Large intestine (tissue), 3 donors: ENCODE results near the gene CENPA. TPM values are rescaled to one million over a fixed set of nuclear protein-coding genes. Genes with fewer than 3 reads are reported as not detected.

Experiments
- DNase-seq, 2 donors: peaks; one replicate each; pipeline versions ENCODE4 v3.0.0 to v3.0.0-alpha.2; 2013
- H3K27ac ChIP-seq: one replicate; pipeline ENCODE4 v1.5.1; 2013; ENCODE audit warnings: low read length
- H3K27me3 ChIP-seq: 2 replicates; pipeline ENCODE4 v1.6.1; 2013; ENCODE audit warnings: low read length; ENCODE audit not compliant: control insufficient read depth, insufficient read depth
- H3K36me3 ChIP-seq: 2 replicates; pipeline ENCODE4 v1.6.1; 2013; ENCODE audit warnings: low read length; ENCODE audit not compliant: control insufficient read depth, insufficient read depth
- H3K4me1 ChIP-seq: one replicate; pipeline ENCODE4 v1.6.1; 2013; ENCODE audit warnings: low read length; ENCODE audit not compliant: control insufficient read depth, insufficient read depth
- H3K4me3 ChIP-seq: one replicate; pipeline ENCODE4 v1.5.1; 2013; ENCODE audit warnings: low read length
- H3K9me3 ChIP-seq: one replicate; pipeline ENCODE4 v1.6.1; 2013; ENCODE audit warnings: mild to moderate bottlenecking, low read depth, low read length, moderate library complexity; ENCODE audit not compliant: control insufficient read depth
- WGBS: methylation state at CpG from one replicate; pipeline ENCODE4 v1.1.5; 2013; ENCODE audit warnings: low lambda C conversion rate; ENCODE audit not compliant: insufficient coverage; 5-methylcytosine and 5-hydroxymethylcytosine counted together
- polyA plus RNA-seq: library from polyadenylated mRNA; unstranded; fragments of 120-200 nt; gene quantifications from one replicate; pipeline ENCODE4 v1.2.1, GENCODE V29; 2013

Gene CENPA
- polyA plus RNA-seq, 1 donor: 4.7 TPM

- H3K9me3 ChIP-seq: no peaks in the 10 kb centered on the region
- H3K27ac ChIP-seq: no peak overlapping the region
- H3K36me3 ChIP-seq: no peaks in the 10 kb centered on the region
- H3K27me3 ChIP-seq: peaks cover 53% of the 10 kb centered on the region
- no peak overlapping the region for H3K4me3 ChIP-seq
- WGBS: 65% methylated on average over 2 of the region's 4 CpGs
- H3K4me1 ChIP-seq: no peaks in the 10 kb centered on the region
- DNase-seq: no peak
These were observed 57.2 kb downstream of the CENPA start for GRCh38 chr2:26843041-26843440.

Other genes starting within 250 kb of the CENPA start
- gene CIB4, start 144.7 kb upstream of the CENPA start, polyA plus RNA-seq: 0.21 TPM
- 3.3 TPM for gene KCNK3, start 93.3 kb upstream of the CENPA start, polyA plus RNA-seq
- 14.1 TPM for gene SLC35F6, start 21.8 kb upstream of the CENPA start, polyA plus RNA-seq
- 7.1 TPM for gene DPYSL5, start 62.1 kb downstream of the CENPA start, polyA plus RNA-seq
- gene MAPRE3, start 184.6 kb downstream of the CENPA start, polyA plus RNA-seq: 20.7 TPM
- 93.6 TPM for gene TMEM214, start 246.9 kb downstream of the CENPA start, polyA plus RNA-seq